Motor neuron (in vitro differentiated cells): ENCODE data around the gene MAD1L1. TPM values are rescaled to one million over a fixed set of nuclear protein-coding genes. Genes with fewer than 3 reads are reported as not detected.

Experiments used
- ATAC-seq, 8 experiments: fragments of 200-7000 bp; cut with Tn5 transposase; replicated peaks in 6 of 8; 2 replicates each; pipeline ENCODE4 v1.8.0; 2021; ENCODE audit warnings: mild to moderate bottlenecking in 8 of 8, moderate library complexity in 8 of 8
- H3K27ac ChIP-seq, 2 donors: fragments of 250-450 bp; sonication (Bioruptor Pico); 2 replicates each; pipeline ENCODE4 v1.9.0; 2021; ENCODE audit warnings: antibody characterized with exemption in 2 of 2, mild to moderate bottlenecking in 2 of 2, moderate library complexity in 1 of 2
- H3K4me1 ChIP-seq, 2 donors: fragments of 250-450 bp; sonication (Bioruptor Pico); replicated peaks in 1 of 2; 2 replicates each; pipeline ENCODE4 v1.6.1; 2021; ENCODE audit warnings: antibody characterized with exemption in 2 of 2, mild to moderate bottlenecking in 2 of 2, moderate library complexity in 1 of 2
- H3K4me3 ChIP-seq, 5 donors: fragments of 250-450 bp; sonication (Bioruptor Pico); 2 replicates each; pipeline ENCODE4 v1.9.0; 2021; ENCODE audit warnings: antibody characterized with exemption in 5 of 5, mild to moderate bottlenecking in 5 of 5, moderate library complexity in 4 of 5
- WGBS, 10 experiments: fragments of 450-650 bp; shearing (Covaris generic); methylation state at CpG; one replicate each; pipeline ENCODE4 v1.0.0; 2022; 5-methylcytosine and 5-hydroxymethylcytosine counted together
- in situ Hi-C, 9 experiments: fragments of 400-800 bp; cut with MboI; loops; one replicate each; pipeline ENCODE4 v1.15.0; 2021; ENCODE audit warnings: low sequenced_read_pairs in 9 of 9, low pct_unique_long_range_greater_than_20kb in 2 of 9; ENCODE audit not compliant: unreplicated experiment in 9 of 9
- total RNA-seq, 8 experiments: library from RNA; unstranded; fragments of 300-600 nt; gene quantifications; 2 replicates each; pipeline versions ENCODE4 v1.2.3 to v1.2.4, GENCODE V29; 2022

The MAD1L1 gene
- total RNA-seq, 8 experiments from 2014 or later = 24.0 to 68.8 (median 32.4) TPM

DNA sequence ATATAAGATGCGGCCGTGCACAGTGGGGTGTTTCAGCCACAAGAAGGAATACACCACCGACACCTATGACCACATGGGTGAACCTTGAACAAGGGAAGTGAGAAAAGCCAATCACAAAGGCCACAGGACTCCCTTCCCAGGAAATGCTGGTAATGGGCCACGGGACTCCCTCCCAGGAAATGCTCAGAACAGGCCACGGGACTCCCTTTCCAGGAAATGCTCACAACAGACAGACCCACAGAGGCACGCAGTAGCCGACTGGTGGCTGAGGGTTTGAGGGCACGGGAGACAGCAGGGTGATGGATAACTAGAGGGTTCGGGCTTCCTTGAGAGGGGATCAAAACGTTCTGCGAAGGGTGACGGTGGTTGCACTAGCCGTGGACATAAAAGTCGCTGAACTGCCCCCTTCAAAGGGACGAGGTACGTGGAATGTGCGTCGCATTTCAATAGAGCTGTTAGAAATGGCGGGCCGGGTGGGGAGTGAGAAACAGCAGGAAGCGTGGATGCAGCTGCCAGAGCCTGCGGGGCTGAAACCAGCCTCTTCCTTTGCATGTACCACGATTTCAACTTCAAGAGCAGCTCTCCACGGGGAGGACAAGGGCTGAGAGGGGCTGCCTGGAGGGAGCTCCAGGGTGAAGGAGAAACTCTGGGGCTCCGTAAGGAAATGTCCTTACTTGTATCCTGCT lies 288.7 kb downstream of the MAD1L1 start:
- in situ Hi-C loops = no loop called here
- 36 to 94% (median 67%) methylated on average over 5 to 16 of the region's 25 CpGs; no CpG with 5 or more reads in 2 of the 10 experiments for WGBS, 10 experiments
- ATAC-seq = peak in 2 of 8 experiments; percentile 12 to 13
- Histone ChIP-seq H3K4me3 (no peak overlapping the region), H3K27ac (peak overlapping the region in 1 of 2 donors; percentile 16), H3K4me1 (peaks cover 35 to 43% of the 10 kb centered on the region in 2 donors)

DNA sequence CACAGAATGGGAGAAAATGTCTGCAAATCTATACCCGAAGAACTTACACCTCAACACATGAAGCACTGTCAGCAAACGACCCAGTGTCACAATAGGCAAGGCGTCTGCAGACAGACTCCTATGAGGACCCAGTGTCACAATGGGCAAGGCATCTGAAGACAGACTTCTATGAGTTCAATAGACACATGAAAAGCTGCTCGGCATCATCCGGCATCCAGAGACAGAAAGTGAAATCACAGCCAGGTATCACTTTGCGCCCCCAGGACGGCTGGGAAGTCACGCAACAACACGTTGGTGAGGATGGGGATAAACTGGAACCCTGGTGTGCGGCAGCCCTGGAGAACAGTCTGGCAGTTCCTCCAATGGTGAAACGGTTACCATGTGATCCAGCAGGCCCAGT lies 289.4 kb downstream of the MAD1L1 start:
- no peak overlapping the region for H3K27ac ChIP-seq

DNA sequence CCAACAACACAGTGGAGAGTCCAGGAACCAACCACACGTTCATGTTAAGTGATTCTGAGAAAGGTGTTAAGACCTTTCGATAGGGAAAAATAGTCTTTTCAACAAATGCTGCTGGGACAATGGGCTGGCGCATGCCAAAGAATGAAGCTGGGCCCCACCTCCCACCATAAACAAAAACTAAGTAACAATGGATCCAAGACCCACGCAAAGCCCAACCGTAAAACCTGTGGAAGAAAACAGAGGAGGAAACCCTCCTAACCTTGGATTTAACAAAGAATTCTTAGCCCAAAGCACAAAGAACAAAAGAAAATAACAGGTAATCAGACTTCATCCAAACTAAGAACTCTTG lies 289.8 kb downstream of the MAD1L1 start:
- no peak for ATAC-seq
- in situ Hi-C loops = no loop called here
- 0 to 100% (median 70%) methylated on average over 1 to 5 of the region's 5 CpGs; no CpG with 5 or more reads in 1 of the 10 experiments for WGBS, 10 experiments
- Histone ChIP-seq H3K27ac (no peak overlapping the region), H3K4me3 (no peak overlapping the region), H3K4me1 (peaks cover 35 to 38% of the 10 kb centered on the region in 2 donors)

More for the DNA sequence above, 289.4 kb downstream of the MAD1L1 start:
- Histone ChIP-seq H3K4me1 (peaks cover 35 to 39% of the 10 kb centered on the region in 2 donors), H3K4me3 (no peak overlapping the region)
- in situ Hi-C loops = no loop called here
- ATAC-seq = no peak
- WGBS, 10 experiments = 50 to 100% (median 88%) methylated on average over 1 to 5 of the region's 11 CpGs; no CpG with 5 or more reads in 3 of the 10 experiments

GRCh38 chr7:1942243-1942940 lies 290.4 kb downstream of the MAD1L1 start:
- 50 to 90% (median 80%) methylated on average over 1 to 12 of the region's 23 CpGs; no CpG with 5 or more reads in 5 of the 10 experiments for WGBS, 10 experiments
- Histone ChIP-seq H3K4me1 (peaks cover 32 to 35% of the 10 kb centered on the region in 2 donors), H3K4me3 (no peak overlapping the region), H3K27ac (no peak overlapping the region)
- peak in 1 of 8 experiments; percentile 9 for ATAC-seq
- in situ Hi-C loops = no loop called here

DNA sequence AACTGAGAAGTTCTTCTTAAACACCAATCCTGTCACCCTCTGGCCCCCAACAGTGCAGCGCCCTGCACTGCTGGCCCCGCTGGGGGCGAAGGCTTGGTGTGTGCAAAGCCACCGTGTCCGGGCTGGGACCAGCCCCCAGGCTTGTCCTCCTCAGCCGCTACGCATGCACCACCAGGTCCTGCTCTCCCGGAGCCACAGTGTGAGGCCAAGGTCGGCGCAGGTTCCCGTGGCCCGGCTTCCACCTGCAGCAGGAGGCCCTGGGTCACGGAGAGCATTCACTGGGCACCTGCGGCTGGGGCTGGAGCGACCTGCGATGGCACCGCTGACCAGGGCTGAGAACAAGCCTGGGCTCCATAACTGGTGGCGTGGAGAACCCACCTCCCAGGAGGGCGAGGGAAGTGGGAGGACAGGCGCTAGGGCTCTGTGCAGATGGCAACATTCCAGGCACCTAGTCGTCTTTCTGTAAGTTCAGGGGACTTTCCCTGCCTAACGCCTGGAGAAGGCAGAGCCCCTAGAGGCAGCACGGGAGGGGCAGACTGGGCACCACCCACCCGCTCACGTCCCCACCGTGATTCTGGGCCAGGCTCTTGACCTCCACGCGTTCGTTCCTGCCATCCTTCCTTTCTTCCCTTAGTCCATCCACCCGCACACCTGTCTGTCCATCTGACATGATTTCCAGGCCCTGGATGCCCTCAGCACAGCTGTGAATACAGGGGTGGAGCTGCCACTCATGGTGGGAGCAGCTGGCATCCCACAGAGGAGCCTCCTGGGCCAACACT lies 291.1 kb downstream of the MAD1L1 start:
- in situ Hi-C loops = no loop called here
- no peak overlapping the region for H3K27ac ChIP-seq
- H3K4me1 ChIP-seq = peaks cover 28 to 30% of the 10 kb centered on the region in 2 donors
- ATAC-seq = peak in 2 of 8 experiments; percentile 5 to 25
- 60 to 100% (median 79%) methylated on average over 1 to 13 of the region's 30 CpGs; no CpG with 5 or more reads in 5 of the 10 experiments for WGBS, 10 experiments
- no peak overlapping the region for H3K4me3 ChIP-seq

- peaks cover 28 to 30% of the 10 kb centered on the region in 2 donors for H3K4me1 ChIP-seq
- WGBS, 10 experiments = no CpG with 5 or more reads among the region's 16 CpGs
- no peak overlapping the region for H3K27ac ChIP-seq
- peak in 3 of 8 experiments; percentile 8 to 22 (median 16) for ATAC-seq
- no peak overlapping the region for H3K4me3 ChIP-seq
- in situ Hi-C loops = no loop called here
These were observed 291.9 kb downstream of the MAD1L1 start for GRCh38 chr7:1940863-1941262.

- H3K4me3 ChIP-seq = no peak overlapping the region
- ATAC-seq = peak in 7 of 8 experiments; percentile 44 to 89 (median 77)
- WGBS, 10 experiments = 88% methylated on average over 7 of the region's 21 CpGs; no CpG with 5 or more reads in 9 of the 10 experiments
- H3K4me1 ChIP-seq = peaks cover 28 to 30% of the 10 kb centered on the region in 2 donors
- in situ Hi-C loops = no loop called here
- H3K27ac ChIP-seq = no peak overlapping the region
These were observed 292.4 kb downstream of the MAD1L1 start for GRCh38 chr7:1940402-1940786.

DNA sequence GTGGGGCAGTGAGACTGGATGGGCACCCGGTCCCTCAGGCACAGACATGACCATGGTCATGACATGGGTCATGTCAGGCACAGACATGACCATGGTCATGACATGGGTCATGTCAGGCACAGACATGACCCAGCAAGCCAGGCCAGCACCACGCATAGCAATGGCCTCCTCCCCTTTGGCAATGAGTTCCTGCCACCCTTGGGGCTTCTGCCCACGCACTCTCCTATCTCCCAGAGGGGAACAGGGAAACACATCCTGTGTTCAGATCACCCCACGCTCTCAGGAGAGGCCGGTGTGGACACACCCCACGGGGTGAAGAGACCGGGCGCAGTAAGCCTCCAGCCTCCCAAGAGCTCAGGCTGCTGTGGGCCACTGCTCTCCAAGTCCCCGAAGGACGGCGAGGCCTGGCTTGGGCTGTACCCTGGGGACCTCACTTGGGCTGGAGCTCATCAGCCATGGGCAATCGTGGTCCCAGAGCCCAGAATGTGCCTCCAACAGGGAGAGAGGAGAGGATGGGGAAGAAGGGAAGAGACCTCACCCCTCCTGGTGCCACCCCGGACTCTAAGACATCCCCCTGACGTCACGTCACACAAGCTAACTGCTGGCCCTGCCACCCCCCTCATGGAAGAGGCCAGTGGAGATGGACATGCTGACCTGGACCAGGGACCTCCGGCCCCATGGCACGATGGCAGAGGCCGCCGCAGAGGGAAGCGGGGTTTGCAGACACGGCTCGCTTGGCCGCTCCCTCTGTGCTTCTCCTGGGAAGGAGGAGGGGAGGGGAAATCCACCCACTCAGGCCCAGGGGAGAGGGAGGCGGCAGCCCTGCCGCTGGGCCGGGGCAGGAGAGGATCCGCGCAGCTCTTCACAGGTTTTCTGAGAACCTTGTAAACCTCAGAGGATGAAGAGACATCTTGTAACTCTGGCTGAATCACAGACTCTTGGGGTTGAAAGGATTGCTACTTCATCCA lies 293.0 kb downstream of the MAD1L1 start:
- Histone ChIP-seq H3K4me3 (no peak overlapping the region), H3K27ac (peak overlapping the region; percentile 19 to 23), H3K4me1 (peaks cover 28 to 30% of the 10 kb centered on the region in 2 donors)
- peak in 6 of 8 experiments; percentile 49 to 73 (median 61) for ATAC-seq
- WGBS, 10 experiments = 60 to 100% (median 81%) methylated on average over 1 to 3 of the region's 28 CpGs; no CpG with 5 or more reads in 6 of the 10 experiments
- in situ Hi-C loops = no loop called here

DNA sequence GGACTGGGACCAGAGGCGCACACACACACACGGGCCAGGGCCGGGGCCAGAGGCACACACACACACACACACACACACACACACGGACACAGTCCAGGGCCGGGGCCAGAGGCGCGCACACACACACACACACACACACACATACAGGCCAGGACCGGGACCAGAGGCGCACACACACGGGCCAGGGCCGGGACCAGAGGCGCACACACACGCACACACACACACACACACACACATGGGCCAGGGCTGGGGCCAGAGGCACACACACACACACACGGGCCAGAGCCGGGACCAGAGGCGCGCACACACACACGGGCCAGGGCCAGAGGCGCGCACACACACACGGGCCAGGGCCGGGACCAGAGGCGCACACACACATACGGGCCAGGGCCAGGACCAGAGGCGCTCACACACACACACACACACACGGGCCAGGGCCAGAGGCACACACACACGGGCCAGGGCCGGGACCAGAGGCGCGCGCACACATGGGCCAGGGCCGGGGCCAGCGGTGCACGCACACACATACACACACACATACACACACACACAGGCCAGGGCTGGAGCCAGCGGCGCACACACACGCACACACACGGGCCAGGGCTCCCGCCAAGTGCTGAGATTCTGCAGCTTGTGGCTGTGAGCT lies 293.8 kb downstream of the MAD1L1 start:
- peak in 3 of 8 experiments; percentile 6 to 8 (median 8) for ATAC-seq

DNA sequence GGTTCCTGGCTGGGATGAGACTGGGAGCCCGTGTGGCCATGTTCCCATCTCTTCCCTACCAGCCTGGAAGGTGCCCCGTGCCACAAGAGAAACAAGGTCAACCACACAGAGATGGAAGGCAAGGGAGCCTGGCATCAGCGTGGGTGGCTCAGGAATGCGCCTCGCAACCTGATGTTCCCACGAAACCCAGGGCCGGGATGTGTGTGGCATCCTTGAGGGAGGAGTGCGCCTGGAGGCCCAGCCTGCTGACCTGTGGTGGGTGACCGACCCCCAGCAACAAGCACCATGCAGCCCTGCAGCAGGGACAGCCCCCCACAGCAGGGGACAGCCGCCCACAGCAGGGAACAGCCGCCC lies 295.5 kb downstream of the MAD1L1 start:
- ATAC-seq = no peak
- 94 to 100% methylated on average over 1 to 3 of the region's 11 CpGs; no CpG with 5 or more reads in 8 of the 10 experiments for WGBS, 10 experiments
- in situ Hi-C loops = no loop called here

More for the DNA sequence above, 293.8 kb downstream of the MAD1L1 start:
- Histone ChIP-seq H3K4me1 (peaks cover 21 to 22% of the 10 kb centered on the region in 2 donors), H3K4me3 (no peak overlapping the region), H3K27ac (no peak overlapping the region)
- WGBS, 10 experiments = 100% methylated on average over 2 of the region's 39 CpGs; no CpG with 5 or more reads in 8 of the 10 experiments
- in situ Hi-C loops = no loop called here

GRCh38 chr7:1936531-1937251 lies 296.1 kb downstream of the MAD1L1 start:
- no peak overlapping the region for H3K27ac ChIP-seq
- ATAC-seq = no peak
- H3K4me3 ChIP-seq = no peak overlapping the region
- in situ Hi-C loops = no loop called here
- peaks cover 16 to 21% of the 10 kb centered on the region in 2 donors for H3K4me1 ChIP-seq
- 75 to 100% (median 100%) methylated on average over 1 to 11 of the region's 29 CpGs; no CpG with 5 or more reads in 4 of the 10 experiments for WGBS, 10 experiments

More for the DNA sequence above, 295.5 kb downstream of the MAD1L1 start:
- no peak overlapping the region for H3K27ac ChIP-seq
- no peak overlapping the region for H3K4me3 ChIP-seq
- peaks cover 16 to 21% of the 10 kb centered on the region in 2 donors for H3K4me1 ChIP-seq
